Ovary (tissue), 3 donors: ENCODE data around the gene HOXA5.

ENCODE experiments used
- POLR2A ChIP-seq: fragments of 450-650 bp; IDR thresholded peaks from one replicate; pipeline ENCODE4 v1.6.1; 2017; ENCODE audit warnings: antibody characterized with exemption, mild to moderate bottlenecking, moderate library complexity
- TF ChIP-seq, protein P1 (sequence below), 3 donors: fragments of 450-650 bp in 2 of 3; fragments of 200-600 bp in 1 of 3; IDR thresholded peaks; one replicate each; pipeline versions ENCODE4 v1.5.1 to v1.8.0; 2016 to 2022; ENCODE audit warnings: antibody characterized with exemption in 3 of 3, mild to moderate bottlenecking in 1 of 3
- donor health status: DM: no; HTN: no; CAD: no.

DNA sequence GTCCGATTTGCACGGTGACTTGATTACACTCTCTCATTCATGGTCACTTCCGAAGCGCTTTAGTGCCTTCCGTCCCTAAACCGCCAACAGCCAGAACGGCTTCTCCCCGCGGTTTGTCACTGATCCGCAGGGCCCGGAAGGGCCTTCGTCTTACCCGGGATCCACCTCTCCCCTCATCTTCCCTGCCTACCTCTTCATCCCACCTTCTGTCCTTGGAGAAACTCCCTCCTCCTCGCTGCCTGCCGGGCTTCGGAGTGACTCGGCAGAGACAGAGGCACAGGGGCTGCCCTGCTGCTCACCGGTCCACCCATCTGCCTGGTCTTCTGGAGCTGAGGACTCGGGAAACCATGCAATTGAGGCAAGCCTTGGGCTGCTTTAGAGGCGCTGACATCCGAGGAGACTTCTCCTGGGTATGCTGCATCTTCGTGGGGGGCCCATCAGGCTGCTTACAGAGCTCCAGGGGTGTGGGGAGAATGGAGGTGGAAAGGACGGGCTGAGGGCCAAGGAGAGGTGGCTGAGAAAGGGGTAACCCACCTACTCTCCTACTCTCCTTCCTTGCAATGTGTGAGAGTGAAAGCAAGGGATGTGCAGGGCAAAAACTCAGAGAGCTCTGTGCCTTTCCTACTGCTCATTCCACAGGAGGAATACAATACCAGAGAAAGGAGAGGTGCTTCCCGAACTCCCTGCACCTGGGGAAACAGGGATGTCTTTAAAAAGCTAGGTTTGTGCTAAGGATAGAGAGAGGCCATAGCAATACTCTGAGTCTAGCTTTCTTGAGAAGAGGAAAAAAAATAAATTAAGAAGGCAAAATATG lies 42.6 kb upstream of the HOXA5 start:
- TF ChIP-seq, protein P1, sequence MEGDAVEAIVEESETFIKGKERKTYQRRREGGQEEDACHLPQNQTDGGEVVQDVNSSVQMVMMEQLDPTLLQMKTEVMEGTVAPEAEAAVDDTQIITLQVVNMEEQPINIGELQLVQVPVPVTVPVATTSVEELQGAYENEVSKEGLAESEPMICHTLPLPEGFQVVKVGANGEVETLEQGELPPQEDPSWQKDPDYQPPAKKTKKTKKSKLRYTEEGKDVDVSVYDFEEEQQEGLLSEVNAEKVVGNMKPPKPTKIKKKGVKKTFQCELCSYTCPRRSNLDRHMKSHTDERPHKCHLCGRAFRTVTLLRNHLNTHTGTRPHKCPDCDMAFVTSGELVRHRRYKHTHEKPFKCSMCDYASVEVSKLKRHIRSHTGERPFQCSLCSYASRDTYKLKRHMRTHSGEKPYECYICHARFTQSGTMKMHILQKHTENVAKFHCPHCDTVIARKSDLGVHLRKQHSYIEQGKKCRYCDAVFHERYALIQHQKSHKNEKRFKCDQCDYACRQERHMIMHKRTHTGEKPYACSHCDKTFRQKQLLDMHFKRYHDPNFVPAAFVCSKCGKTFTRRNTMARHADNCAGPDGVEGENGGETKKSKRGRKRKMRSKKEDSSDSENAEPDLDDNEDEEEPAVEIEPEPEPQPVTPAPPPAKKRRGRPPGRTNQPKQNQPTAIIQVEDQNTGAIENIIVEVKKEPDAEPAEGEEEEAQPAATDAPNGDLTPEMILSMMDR (IDR thresholded peaks at IDR 0.05) = no peak
- TF ChIP-seq POLR2A = no peak
